ENCODE data around the gene PSMA5.
"Not testable (repeated sequence)": the region's sequence is repeated elsewhere in the genome, so short reads cannot be mapped to it uniquely, and the experiment has no call there.

Gene PSMA5

GRCh38 chr1:109468061-109468460, 41.8 kb upstream of the PSMA5 start:
- no peak for TF ChIP-seq ZFX (IDR thresholded peaks at IDR 0.05)
- TF ChIP-seq CTCF (conservative IDR thresholded peaks at IDR 0.05), result no peak

GRCh38 chr1:109467301-109467777, 41.1 kb upstream of the PSMA5 start:
- no peak for TF ChIP-seq CTCF (conservative IDR thresholded peaks at IDR 0.05)
- no peak for TF ChIP-seq ZFX (IDR thresholded peaks at IDR 0.05)
- no peak overlapping the region for H3K27ac ChIP-seq

More at GRCh38 chr1:109468061-109468460, 41.8 kb upstream of the PSMA5 start:
- H3K27ac ChIP-seq, result no peak overlapping the region

GRCh38 chr1:109466452-109467300, 40.4 kb upstream of the PSMA5 start, which contains the start of gene SYPL2:
TSS of gene SYPL2 (plus strand) at chr1:109466546. CDS start at chr1:109466844, 298 bp downstream.
- H3K27ac ChIP-seq, result no peak within 1 kb of the TSS
- TF ChIP-seq ZFX (IDR thresholded peaks at IDR 0.05) (no peak), CTCF (conservative IDR thresholded peaks at IDR 0.05) (no peak)

- H3K27ac ChIP-seq, result no peak overlapping the region
- no peak for TF ChIP-seq CTCF (conservative IDR thresholded peaks at IDR 0.05)
- TF ChIP-seq ZFX (IDR thresholded peaks at IDR 0.05), result no peak
Observed at GRCh38 chr1:109466125-109466451, 39.8 kb upstream of the PSMA5 start.

GRCh38 chr1:109457819-109458218, 31.6 kb upstream of the PSMA5 start:
- H3K27ac ChIP-seq, result no peak overlapping the region
- TF ChIP-seq ZFX (IDR thresholded peaks at IDR 0.05) (no peak), CTCF (conservative IDR thresholded peaks at IDR 0.05) (no peak)

GRCh38 chr1:109454497-109455133, 28.4 kb upstream of the PSMA5 start:
- TF ChIP-seq CTCF (conservative IDR thresholded peaks at IDR 0.05) (no peak), ZFX (IDR thresholded peaks at IDR 0.05) (no peak)
- H3K27ac ChIP-seq, result no peak overlapping the region

GRCh38 chr1:109447524-109447923, 21.3 kb upstream of the PSMA5 start:
- TF ChIP-seq ZFX (IDR thresholded peaks at IDR 0.05) (no peak), CTCF (conservative IDR thresholded peaks at IDR 0.05) (no peak)
- H3K27ac ChIP-seq, result no peak overlapping the region

GRCh38 chr1:109445949-109446695, 19.9 kb upstream of the PSMA5 start:
- not testable (repeated sequence) for H3K27ac ChIP-seq
